K562 (cell line): ENCODE data around the gene ZNF814. TPM values are rescaled to one million over a fixed set of nuclear protein-coding genes. Genes with fewer than 3 reads are reported as not detected.
A peak's percentile ranks its signal among the peaks of the same experiment; 100 is the strongest.
"Not testable (repeated sequence)": the region's sequence is repeated elsewhere in the genome, so short reads cannot be mapped to it uniquely, and the experiment has no call there.

ENCODE experiments used
- CBX1 ChIP-seq: sonication (generic); IDR thresholded peaks from 2 replicates; pipeline ENCODE4 v1.6.1; 2016; ENCODE audit warnings: antibody characterized with exemption, low read depth, mild to moderate bottlenecking
- EP400 ChIP-seq: fragments of 450-650 bp; IDR thresholded peaks from 2 replicates; pipeline ENCODE4 v1.6.1; 2017; ENCODE audit warnings: antibody characterized with exemption, mild to moderate bottlenecking, moderate library complexity
- ETS1 ChIP-seq: conservative IDR thresholded peaks from 2 replicates; pipeline ENCODE4 v1.6.1; 2011; ENCODE audit warnings: low read depth, mild to moderate bottlenecking, low read length; ENCODE audit not compliant: control insufficient read depth
- KDM1A ChIP-seq, 2 experiments: fragments of 450-650 bp; IDR thresholded peaks; 2 replicates each; pipeline ENCODE4 v1.6.1; 2016; ENCODE audit warnings: mild to moderate bottlenecking in 2 of 2
- NFYB ChIP-seq: IDR thresholded peaks from 2 replicates; pipeline ENCODE4 v1.6.1; 2011; ENCODE audit warnings: mild to moderate bottlenecking, moderate library complexity; ENCODE audit not compliant: insufficient read length; ENCODE audit errors: extremely low read depth
- NR2C2 ChIP-seq, 2 experiments: fragments of 200-800 bp in 1 of 2; sonication (Bioruptor generic) in 1 of 2; sonication (generic) in 1 of 2; formaldehyde crosslinking in 1 of 2; IDR thresholded peaks; 2 replicates each; pipeline versions ENCODE4 v1.6.1 to v1.8.0; 2016 to 2022; ENCODE audit warnings: mild to moderate bottlenecking in 1 of 2, missing compliant biosample characterization in 1 of 2, missing genetic modification characterization in 1 of 2, missing genetic modification reagents in 1 of 2
- PKNOX1 ChIP-seq: fragments of 450-650 bp; IDR thresholded peaks from 2 replicates; pipeline ENCODE4 v1.6.1; 2016
- POLR2G ChIP-seq: fragments of 200-400 bp; formaldehyde crosslinking; IDR thresholded peaks from 2 replicates; pipeline ENCODE4 v1.6.1; 2017; ENCODE audit warnings: low read depth, mild to moderate bottlenecking, antibody characterized with exemption, low read length, moderate library complexity
- SIX5 ChIP-seq, 2 experiments: IDR thresholded peaks; 2 replicates each; pipeline ENCODE4 v1.6.1; 2011; ENCODE audit warnings: low read length in 2 of 2, borderline replicate concordance in 1 of 2, low read depth in 1 of 2, mild to moderate bottlenecking in 1 of 2, moderate library complexity in 1 of 2; ENCODE audit not compliant: insufficient read depth in 1 of 2
- TRIM24 ChIP-seq, 2 experiments: fragments of 450-650 bp; IDR thresholded peaks; 2 replicates each; pipeline ENCODE4 v1.6.1; 2016
- ZNF197 ChIP-seq: fragments of 200-800 bp; sonication (Bioruptor generic); IDR thresholded peaks from 2 replicates; pipeline ENCODE4 v1.6.1; 2016; ENCODE audit warnings: low read depth, missing genetic modification characterization, missing compliant biosample characterization
- polyA plus RNA-seq, 8 experiments: library from polyadenylated mRNA; depleted of rRNA in 4 of 8; stranded (reverse) in 5 of 8; unstranded in 3 of 8; fragments of >200 nt; fragmentation: Nextera tagmentation in 2 of 8; fragmentation: Illumina TruSeq in 1 of 8; extraction: Ambion mirVana in 2 of 8; extraction: Trizol in 1 of 8; gene quantifications; 2 replicates each; pipeline versions ENCODE4 v1.2.1 to v1.2.3, GENCODE V29; 2011 to 2014; ENCODE audit warnings: inconsistent platforms in 1 of 8, missing spikeins in 1 of 8
- total RNA-seq, 7 experiments: library from RNA; depleted of rRNA in 6 of 7; stranded (reverse); fragments of >200 nt in 6 of 7; fragmentation: Illumina TruSeq in 2 of 7; extraction: Trizol in 2 of 7; gene quantifications; 2 replicates each; pipeline versions ENCODE4 v1.2.1 to v1.2.3, GENCODE V29; 2011 to 2021; ENCODE audit warnings: low replicate concordance in 1 of 7
- TF ChIP-seq, protein P1 (sequence below): fragments of 450-650 bp; IDR thresholded peaks from 2 replicates; pipeline ENCODE4 v1.6.1; 2016; ENCODE audit warnings: mild to moderate bottlenecking, moderate library complexity

Gene ZNF814
- total and polyA plus RNA-seq, 9 of the 15 experiments (the other 6 are each of a cell fraction or from before 2014, with no cell fraction given): 0.42 to 3.5 (median 1.9) TPM

- peak; percentile 38 to 44; a peak in 2 of 4 replicates for TF ChIP-seq TRIM24 (IDR thresholded peaks at IDR 0.05)
- peak; percentile 70 to 73 for TF ChIP-seq SIX5 (IDR thresholded peaks at IDR 0.05; ENCODE audit: borderline replicate concordance in 1 of 2, insufficient read depth in 1 of 2, low read depth in 1 of 2, low read length in 2 of 2)
- TF ChIP-seq KDM1A (IDR thresholded peaks at IDR 0.05): peak; percentile 84 to 85; a peak in 3 of 4 replicates
- peak; percentile 54; the same call in 1 of the 2 replicates for TF ChIP-seq CBX1
- peak; percentile 57; the same call in 1 of the 2 replicates for TF ChIP-seq ZNF197 (CRISPR knock-in tag)
- TF ChIP-seq NFYB: peak; percentile 32
- TF ChIP-seq PKNOX1: peak; percentile 99
- peak; percentile 79 for TF ChIP-seq POLR2G
- TF ChIP-seq, protein P1, sequence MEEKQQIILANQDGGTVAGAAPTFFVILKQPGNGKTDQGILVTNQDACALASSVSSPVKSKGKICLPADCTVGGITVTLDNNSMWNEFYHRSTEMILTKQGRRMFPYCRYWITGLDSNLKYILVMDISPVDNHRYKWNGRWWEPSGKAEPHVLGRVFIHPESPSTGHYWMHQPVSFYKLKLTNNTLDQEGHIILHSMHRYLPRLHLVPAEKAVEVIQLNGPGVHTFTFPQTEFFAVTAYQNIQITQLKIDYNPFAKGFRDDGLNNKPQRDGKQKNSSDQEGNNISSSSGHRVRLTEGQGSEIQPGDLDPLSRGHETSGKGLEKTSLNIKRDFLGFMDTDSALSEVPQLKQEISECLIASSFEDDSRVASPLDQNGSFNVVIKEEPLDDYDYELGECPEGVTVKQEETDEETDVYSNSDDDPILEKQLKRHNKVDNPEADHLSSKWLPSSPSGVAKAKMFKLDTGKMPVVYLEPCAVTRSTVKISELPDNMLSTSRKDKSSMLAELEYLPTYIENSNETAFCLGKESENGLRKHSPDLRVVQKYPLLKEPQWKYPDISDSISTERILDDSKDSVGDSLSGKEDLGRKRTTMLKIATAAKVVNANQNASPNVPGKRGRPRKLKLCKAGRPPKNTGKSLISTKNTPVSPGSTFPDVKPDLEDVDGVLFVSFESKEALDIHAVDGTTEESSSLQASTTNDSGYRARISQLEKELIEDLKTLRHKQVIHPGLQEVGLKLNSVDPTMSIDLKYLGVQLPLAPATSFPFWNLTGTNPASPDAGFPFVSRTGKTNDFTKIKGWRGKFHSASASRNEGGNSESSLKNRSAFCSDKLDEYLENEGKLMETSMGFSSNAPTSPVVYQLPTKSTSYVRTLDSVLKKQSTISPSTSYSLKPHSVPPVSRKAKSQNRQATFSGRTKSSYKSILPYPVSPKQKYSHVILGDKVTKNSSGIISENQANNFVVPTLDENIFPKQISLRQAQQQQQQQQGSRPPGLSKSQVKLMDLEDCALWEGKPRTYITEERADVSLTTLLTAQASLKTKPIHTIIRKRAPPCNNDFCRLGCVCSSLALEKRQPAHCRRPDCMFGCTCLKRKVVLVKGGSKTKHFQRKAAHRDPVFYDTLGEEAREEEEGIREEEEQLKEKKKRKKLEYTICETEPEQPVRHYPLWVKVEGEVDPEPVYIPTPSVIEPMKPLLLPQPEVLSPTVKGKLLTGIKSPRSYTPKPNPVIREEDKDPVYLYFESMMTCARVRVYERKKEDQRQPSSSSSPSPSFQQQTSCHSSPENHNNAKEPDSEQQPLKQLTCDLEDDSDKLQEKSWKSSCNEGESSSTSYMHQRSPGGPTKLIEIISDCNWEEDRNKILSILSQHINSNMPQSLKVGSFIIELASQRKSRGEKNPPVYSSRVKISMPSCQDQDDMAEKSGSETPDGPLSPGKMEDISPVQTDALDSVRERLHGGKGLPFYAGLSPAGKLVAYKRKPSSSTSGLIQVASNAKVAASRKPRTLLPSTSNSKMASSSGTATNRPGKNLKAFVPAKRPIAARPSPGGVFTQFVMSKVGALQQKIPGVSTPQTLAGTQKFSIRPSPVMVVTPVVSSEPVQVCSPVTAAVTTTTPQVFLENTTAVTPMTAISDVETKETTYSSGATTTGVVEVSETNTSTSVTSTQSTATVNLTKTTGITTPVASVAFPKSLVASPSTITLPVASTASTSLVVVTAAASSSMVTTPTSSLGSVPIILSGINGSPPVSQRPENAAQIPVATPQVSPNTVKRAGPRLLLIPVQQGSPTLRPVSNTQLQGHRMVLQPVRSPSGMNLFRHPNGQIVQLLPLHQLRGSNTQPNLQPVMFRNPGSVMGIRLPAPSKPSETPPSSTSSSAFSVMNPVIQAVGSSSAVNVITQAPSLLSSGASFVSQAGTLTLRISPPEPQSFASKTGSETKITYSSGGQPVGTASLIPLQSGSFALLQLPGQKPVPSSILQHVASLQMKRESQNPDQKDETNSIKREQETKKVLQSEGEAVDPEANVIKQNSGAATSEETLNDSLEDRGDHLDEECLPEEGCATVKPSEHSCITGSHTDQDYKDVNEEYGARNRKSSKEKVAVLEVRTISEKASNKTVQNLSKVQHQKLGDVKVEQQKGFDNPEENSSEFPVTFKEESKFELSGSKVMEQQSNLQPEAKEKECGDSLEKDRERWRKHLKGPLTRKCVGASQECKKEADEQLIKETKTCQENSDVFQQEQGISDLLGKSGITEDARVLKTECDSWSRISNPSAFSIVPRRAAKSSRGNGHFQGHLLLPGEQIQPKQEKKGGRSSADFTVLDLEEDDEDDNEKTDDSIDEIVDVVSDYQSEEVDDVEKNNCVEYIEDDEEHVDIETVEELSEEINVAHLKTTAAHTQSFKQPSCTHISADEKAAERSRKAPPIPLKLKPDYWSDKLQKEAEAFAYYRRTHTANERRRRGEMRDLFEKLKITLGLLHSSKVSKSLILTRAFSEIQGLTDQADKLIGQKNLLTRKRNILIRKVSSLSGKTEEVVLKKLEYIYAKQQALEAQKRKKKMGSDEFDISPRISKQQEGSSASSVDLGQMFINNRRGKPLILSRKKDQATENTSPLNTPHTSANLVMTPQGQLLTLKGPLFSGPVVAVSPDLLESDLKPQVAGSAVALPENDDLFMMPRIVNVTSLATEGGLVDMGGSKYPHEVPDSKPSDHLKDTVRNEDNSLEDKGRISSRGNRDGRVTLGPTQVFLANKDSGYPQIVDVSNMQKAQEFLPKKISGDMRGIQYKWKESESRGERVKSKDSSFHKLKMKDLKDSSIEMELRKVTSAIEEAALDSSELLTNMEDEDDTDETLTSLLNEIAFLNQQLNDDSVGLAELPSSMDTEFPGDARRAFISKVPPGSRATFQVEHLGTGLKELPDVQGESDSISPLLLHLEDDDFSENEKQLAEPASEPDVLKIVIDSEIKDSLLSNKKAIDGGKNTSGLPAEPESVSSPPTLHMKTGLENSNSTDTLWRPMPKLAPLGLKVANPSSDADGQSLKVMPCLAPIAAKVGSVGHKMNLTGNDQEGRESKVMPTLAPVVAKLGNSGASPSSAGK: peak; percentile 92
- TF ChIP-seq EP400: peak; percentile 89
- TF ChIP-seq ETS1: 0 out of 2 replicates have a peak, but pooled peaks have one; percentile 45
- TF ChIP-seq NR2C2 (CRISPR knock-in tag; IDR thresholded peaks at IDR 0.05): not testable (repeated sequence)
- TF ChIP-seq NR2C2 (tag; IDR thresholded peaks at IDR 0.05): peak; percentile 86
These were observed 27.5 kb upstream of the ZNF814 start, which contains the start of gene ZNF417 (continued) for GRCh38 chr19:57916168-57916995.
